ENCODE results near the gene CNIH3. TPM values are rescaled to one million over a fixed set of nuclear protein-coding genes. Genes with fewer than 3 reads are reported as not detected.

CNIH3 gene
- polyA plus RNA-seq, 3 donors, result 1.6 to 3.1 (median 2.2) TPM

Other genes starting within 250 kb of the CNIH3 start
- gene WDR26, start 181.5 kb upstream of the CNIH3 start, polyA plus RNA-seq, result 10 to 100 TPM; 13.0 to 44.4 (median 37.8) TPM

Data from adipose tissue (tissue), 3 donors.